GM10248 (cell line): Measurements from ENCODE around the gene MED13.

Experiments
- CTCF ChIA-PET: fragments of 300-600 bp; sonication (Branson Sonifier 250); formaldehyde crosslinking; extraction: SDS; loops from one replicate; lab custom pipeline; 2021; ENCODE audit warnings: antibody characterized with exemption; lab: Yijun Ruan, JAX
- POLR2A ChIA-PET: fragments of 350-650 bp; sonication (Branson Sonifier 250); formaldehyde crosslinking; extraction: SDS; loops from one replicate; lab custom pipeline; 2020; ENCODE audit warnings: antibody characterized with exemption; lab: Yijun Ruan, JAX
- DNase-seq: peaks from one replicate; pipeline ENCODE4 v3.0.0; 2012; ENCODE audit errors: extremely low spot score
- TF ChIP-seq, protein P1 (sequence below): IDR thresholded peaks from 2 replicates; pipeline ENCODE4 v1.5.1; 2012; ENCODE audit warnings: mild to moderate bottlenecking, low read depth; ENCODE audit errors: extremely low read depth, missing control alignments, control extremely low read depth

Gene MED13

DNA sequence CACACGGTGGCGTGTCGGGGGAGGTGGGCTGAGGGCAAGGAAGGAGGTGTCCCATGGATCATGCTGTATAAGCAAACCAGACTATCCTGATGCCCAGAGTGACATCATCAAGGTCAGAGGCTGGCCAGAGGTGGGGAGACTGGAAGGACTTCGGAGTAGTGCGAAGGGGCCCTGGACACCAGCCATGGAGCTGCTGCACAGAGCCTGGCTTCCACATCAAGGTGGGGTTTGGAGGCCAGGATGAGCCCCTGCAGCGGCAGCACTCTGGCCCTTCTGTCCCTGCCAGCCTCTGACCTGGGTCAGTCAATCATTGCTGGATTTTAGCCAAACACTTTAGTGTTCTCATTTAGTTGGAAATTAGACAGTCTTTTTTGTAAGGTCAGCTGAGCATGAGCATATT, 34.8 kb downstream of the MED13 start:
- POLR2A ChIA-PET = no interaction called here
- TF ChIP-seq, protein P1, sequence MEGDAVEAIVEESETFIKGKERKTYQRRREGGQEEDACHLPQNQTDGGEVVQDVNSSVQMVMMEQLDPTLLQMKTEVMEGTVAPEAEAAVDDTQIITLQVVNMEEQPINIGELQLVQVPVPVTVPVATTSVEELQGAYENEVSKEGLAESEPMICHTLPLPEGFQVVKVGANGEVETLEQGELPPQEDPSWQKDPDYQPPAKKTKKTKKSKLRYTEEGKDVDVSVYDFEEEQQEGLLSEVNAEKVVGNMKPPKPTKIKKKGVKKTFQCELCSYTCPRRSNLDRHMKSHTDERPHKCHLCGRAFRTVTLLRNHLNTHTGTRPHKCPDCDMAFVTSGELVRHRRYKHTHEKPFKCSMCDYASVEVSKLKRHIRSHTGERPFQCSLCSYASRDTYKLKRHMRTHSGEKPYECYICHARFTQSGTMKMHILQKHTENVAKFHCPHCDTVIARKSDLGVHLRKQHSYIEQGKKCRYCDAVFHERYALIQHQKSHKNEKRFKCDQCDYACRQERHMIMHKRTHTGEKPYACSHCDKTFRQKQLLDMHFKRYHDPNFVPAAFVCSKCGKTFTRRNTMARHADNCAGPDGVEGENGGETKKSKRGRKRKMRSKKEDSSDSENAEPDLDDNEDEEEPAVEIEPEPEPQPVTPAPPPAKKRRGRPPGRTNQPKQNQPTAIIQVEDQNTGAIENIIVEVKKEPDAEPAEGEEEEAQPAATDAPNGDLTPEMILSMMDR = no peak
- CTCF ChIA-PET = interaction anchor here (1.5 to 4.0 kb wide), 3 partner anchors 16 to 79 kb away, joined by 4 to 14 read pairs (median 6); no protein-coding TSS in a partner anchor
- no peak for DNase-seq

DNA sequence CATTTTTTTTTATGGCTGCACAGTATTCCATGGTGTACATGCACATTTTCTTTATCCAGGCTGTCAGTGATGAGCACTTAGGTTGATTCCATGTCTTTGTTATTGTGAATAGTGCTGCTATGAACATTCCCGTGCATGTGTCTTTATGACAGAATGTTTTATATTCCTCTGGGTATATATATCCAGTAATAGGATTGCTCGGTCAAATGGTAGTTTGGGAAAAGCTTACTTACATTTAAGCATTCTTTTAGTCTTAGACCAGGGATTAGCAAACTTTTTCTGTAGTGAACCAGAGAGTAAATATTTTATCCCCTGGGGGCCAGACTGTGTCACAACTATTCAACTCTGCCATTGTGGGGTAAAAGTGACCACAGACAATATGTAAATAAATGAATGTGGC, 40.2 kb downstream of the MED13 start:
- TF ChIP-seq, protein P1 = no peak
- ChIA-PET CTCF (interaction anchor here (0.8 to 3.1 kb wide), 2 partner anchors 8 to 85 kb away, joined by 3 to 12 read pairs; no protein-coding TSS in a partner anchor), POLR2A (interaction anchor here (0.7 kb wide), 1 partner anchor 22 kb away, joined by 3 read pairs; no protein-coding TSS in a partner anchor)
- no peak for DNase-seq

DNA sequence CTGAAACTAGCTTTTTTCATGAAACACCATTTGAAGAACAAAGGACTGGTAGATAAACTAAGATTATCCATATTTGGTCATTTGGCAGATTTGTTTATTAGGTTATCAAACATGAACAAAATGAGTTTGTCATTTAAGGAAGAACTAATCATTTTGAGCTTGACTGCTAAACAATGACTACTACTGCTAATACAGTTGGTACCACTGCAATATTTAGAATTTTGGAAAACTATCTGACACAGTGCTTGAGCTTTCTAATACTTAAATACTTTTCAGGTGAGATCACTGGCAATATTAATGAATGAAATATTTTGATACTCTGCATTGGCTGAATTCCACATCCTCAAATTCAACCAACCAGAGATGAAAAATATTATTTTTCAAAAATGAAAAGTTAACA, 47.2 kb downstream of the MED13 start:
- CTCF ChIA-PET = interaction anchor here (1.1 kb wide), 1 partner anchor 97 kb away, joined by 3 read pairs; no protein-coding TSS in a partner anchor

DNA sequence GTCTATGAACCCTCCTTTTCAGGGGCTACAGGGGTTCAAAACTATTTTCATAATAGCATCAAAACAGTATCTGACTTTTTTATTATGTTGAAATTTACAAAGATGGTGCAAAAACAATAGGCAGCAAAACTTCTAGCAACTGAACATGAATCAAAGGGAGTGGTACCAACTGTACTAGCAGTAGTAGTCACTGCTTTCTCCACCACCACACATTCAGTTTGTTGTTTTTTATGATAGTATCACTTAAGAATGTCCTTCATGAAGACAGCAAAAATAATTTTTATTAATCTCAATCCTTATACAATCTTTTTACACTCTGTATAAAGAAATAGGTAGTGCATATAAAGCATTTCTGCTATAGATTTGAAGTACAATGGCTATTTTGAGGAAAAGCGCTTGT, 47.6 kb downstream of the MED13 start:
- ChIA-PET POLR2A (no interaction called here), CTCF (interaction anchor here (1.1 kb wide), 1 partner anchor 97 kb away, joined by 3 read pairs; no protein-coding TSS in a partner anchor)
- TF ChIP-seq, protein P1 = no peak
- DNase-seq = no peak

More for the DNA sequence above, 47.2 kb downstream of the MED13 start:
- TF ChIP-seq, protein P1 = no peak
- DNase-seq = no peak
- POLR2A ChIA-PET = interaction anchor here (0.6 kb wide), 1 partner anchor 10 kb away, joined by 3 read pairs; no protein-coding TSS in a partner anchor

DNA sequence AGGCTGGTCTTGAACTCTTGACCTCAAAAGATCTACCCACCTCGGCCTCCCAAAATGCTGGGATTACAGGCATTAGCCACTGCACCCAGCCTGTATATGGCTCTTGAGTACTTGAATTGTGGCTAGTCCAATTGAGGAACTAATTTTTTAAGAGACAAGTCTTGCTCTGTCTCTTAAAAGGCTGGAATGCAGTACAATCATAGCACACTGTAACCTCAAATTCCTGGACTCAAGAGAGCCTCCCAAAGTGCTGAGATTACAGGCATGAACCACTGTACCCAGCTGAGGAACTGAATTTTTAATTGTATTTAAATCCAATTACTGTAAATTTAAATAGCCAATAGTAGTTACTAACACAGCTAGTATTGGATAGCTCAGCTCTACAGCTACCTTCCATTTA, 50.6 kb downstream of the MED13 start:
- ChIA-PET CTCF (no interaction called here), POLR2A (no interaction called here)
- TF ChIP-seq, protein P1 = no peak
- DNase-seq = no peak

DNA sequence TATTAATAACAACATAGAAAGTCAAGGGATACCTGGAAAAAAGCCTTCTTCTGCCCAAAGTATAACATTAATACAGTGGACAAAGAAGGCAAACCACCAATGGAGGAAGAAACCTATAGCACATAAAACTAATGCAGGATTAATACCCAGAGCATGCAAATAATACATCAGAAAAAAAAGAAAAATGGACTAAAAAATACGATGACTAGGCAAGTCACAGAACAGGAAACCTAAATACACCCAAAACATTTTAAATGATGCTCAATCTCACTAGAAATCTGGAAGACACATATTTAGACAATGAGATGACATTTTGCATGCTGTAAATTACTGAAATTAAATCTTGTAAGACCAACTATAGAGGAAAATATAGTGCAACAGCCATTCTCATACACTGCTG, 55.9 kb downstream of the MED13 start:
- CTCF ChIA-PET = interaction anchor here (1.5 kb wide), 1 partner anchor 15 kb away, joined by 5 read pairs; no protein-coding TSS in a partner anchor
- no peak for DNase-seq
- POLR2A ChIA-PET = no interaction called here
- TF ChIP-seq, protein P1 = no peak
